Lower leg skin (tissue), 3 donors: ENCODE measurements around the gene EEF1AKMT3.

ENCODE experiments used
- CTCF ChIP-seq, 3 donors: fragments of 450-650 bp; IDR thresholded peaks; one replicate each; pipeline ENCODE4 v1.5.1; 2016; ENCODE audit warnings: antibody characterized with exemption in 3 of 3, mild to moderate bottlenecking in 3 of 3, moderate library complexity in 2 of 3
- POLR2A ChIP-seq, 2 donors: fragments of 450-650 bp; IDR thresholded peaks; one replicate each; pipeline ENCODE4 v1.6.1; 2016 to 2017; ENCODE audit warnings: antibody characterized with exemption in 2 of 2, mild to moderate bottlenecking in 1 of 2, moderate library complexity in 1 of 2

GRCh38 chr12:57765003-57765697 is 7.3 kb upstream of the EEF1AKMT3 start:
- TF ChIP-seq POLR2A (IDR thresholded peaks at IDR 0.05) (no peak), CTCF (IDR thresholded peaks at IDR 0.05) (no peak)
